Right ventricle myocardium superior (tissue), 1 donor: Measurements from ENCODE around the gene TRAF2. TPM values are rescaled to one million over a fixed set of nuclear protein-coding genes. Genes with fewer than 3 reads are reported as not detected.

Source experiments
- ATAC-seq: fragments of 200-7000 bp; cut with Tn5 transposase; one replicate; pipeline ENCODE4 v1.9.1; 2020; ENCODE audit warnings: mild to moderate bottlenecking; ENCODE audit not compliant: poor library complexity
- DNase-seq: peaks from one replicate; pipeline ENCODE4 v3.0.0-alpha.2; 2020
- intact Hi-C: fragments of 100-400 bp; cut with DNase I; formaldehyde crosslinking; loops from one replicate; pipeline ENCODE4 v1.11.2; 2022
- total RNA-seq: library from RNA; stranded (reverse); fragmentation: NEBNext Ultra II Directional; extraction: Animal tissue kit (Norgen Biotek cat#: 25700); gene quantifications from one replicate; pipeline ENCODE4 v1.2.1, GENCODE V29; 2021
- donor health status: DM: no; HTN: yes; CAD: no; lungs with severe emphysema.

The TRAF2 gene
- total RNA-seq, 1 donor from 2014 or later, result 9.1 TPM

GRCh38 chr9:136900556-136900955, 14.2 kb downstream of the TRAF2 start:
- DNase-seq (no peak), ATAC-seq (no peak)
- intact Hi-C loops, result no loop called here

GRCh38 chr9:136900988-136901515, 14.7 kb downstream of the TRAF2 start:
- DNase-seq (no peak), ATAC-seq (no peak)
- intact Hi-C loops, result no loop called here

- peak; percentile 38 for ATAC-seq
- intact Hi-C loops, result no loop called here
- no peak for DNase-seq
Measured at GRCh38 chr9:136901516-136902258, 15.4 kb downstream of the TRAF2 start.

- DNase-seq (peak; percentile 74), ATAC-seq (peak; percentile 91)
- intact Hi-C loops, result no loop called here
Measured at GRCh38 chr9:136902259-136902821, 16.0 kb downstream of the TRAF2 start.

- DNase-seq (peak; percentile 58), ATAC-seq (peak; percentile 47)
- intact Hi-C loops, result no loop called here
Measured at GRCh38 chr9:136903041-136903554, 16.8 kb downstream of the TRAF2 start.

- ATAC-seq (no peak), DNase-seq (no peak)
- intact Hi-C loops, result no loop called here
Measured at GRCh38 chr9:136906266-136906665, 19.9 kb downstream of the TRAF2 start.

GRCh38 chr9:136907011-136907914, 20.9 kb downstream of the TRAF2 start:
- intact Hi-C loops, result no loop called here
- ATAC-seq (no peak), DNase-seq (no peak)

GRCh38 chr9:136910197-136910900, 24.0 kb downstream of the TRAF2 start:
- intact Hi-C loops, result no loop called here
- DNase-seq (no peak), ATAC-seq (no peak)

- ATAC-seq, result no peak
- intact Hi-C loops, result no loop called here
- DNase-seq, result no peak
Measured at GRCh38 chr9:136910901-136911245, 24.6 kb downstream of the TRAF2 start.

GRCh38 chr9:136913701-136914438, 27.6 kb downstream of the TRAF2 start:
- no peak for DNase-seq
- intact Hi-C loops, result no loop called here
- ATAC-seq, result no peak

GRCh38 chr9:136915632-136916329, 29.5 kb downstream of the TRAF2 start:
- intact Hi-C loops, result no loop called here
- DNase-seq (no peak), ATAC-seq (no peak)

- ATAC-seq, result no peak
- no peak for DNase-seq
- intact Hi-C loops, result no loop called here
Measured at GRCh38 chr9:136916330-136917184, 30.2 kb downstream of the TRAF2 start.

- intact Hi-C loops, result no loop called here
- DNase-seq (no peak), ATAC-seq (no peak)
Measured at GRCh38 chr9:136917902-136918301, 31.6 kb downstream of the TRAF2 start.

GRCh38 chr9:136920069-136920468, 33.8 kb downstream of the TRAF2 start:
- no peak for DNase-seq
- intact Hi-C loops, result no loop called here
- ATAC-seq, result no peak

- intact Hi-C loops, result no loop called here
- DNase-seq (no peak), ATAC-seq (no peak)
Measured at GRCh38 chr9:136920734-136921231, 34.5 kb downstream of the TRAF2 start.

- ATAC-seq, result peak; percentile 52
- intact Hi-C loops, result no loop called here
- no peak for DNase-seq
Measured at GRCh38 chr9:136921307-136921706, 35.0 kb downstream of the TRAF2 start.
